Measurements from ENCODE around the gene TPCN2. TPM values are rescaled to one million over a fixed set of nuclear protein-coding genes. Genes with fewer than 3 reads are reported as not detected.

TPCN2 gene
- polyA plus RNA-seq, 1 donor: 7.1 TPM

GRCh38 chr11:69057236-69057635, 8.5 kb downstream of the TPCN2 start:
- no peak for DNase-seq (ENCODE audit: low read depth)

GRCh38 chr11:69057801-69058200, 9.1 kb downstream of the TPCN2 start:
- DNase-seq (ENCODE audit: low read depth): no peak

- DNase-seq (ENCODE audit: low read depth): no peak
Measured at GRCh38 chr11:69058511-69059270, 10.0 kb downstream of the TPCN2 start.

DNA sequence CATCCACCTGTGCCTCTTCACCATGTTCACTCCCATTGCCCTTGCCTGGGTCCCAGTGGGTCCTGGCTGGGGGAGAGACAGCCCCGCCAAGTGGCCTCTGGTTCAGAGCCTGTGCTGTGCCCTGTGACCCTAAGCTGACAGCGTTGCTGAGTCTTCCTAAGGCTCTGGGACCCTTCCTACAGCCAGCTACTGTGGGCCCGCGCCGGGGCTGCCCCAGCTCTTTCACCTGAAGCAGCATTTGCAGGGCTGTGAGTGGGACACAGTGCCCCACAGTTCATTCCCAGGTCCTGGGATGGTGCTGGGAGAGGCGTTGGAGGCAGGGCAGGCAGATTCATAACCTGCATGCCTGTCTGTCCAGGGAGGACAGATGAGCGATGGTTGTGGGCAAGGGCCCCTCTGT, 10.7 kb downstream of the TPCN2 start:
- no peak for DNase-seq (ENCODE audit: low read depth)

DNA sequence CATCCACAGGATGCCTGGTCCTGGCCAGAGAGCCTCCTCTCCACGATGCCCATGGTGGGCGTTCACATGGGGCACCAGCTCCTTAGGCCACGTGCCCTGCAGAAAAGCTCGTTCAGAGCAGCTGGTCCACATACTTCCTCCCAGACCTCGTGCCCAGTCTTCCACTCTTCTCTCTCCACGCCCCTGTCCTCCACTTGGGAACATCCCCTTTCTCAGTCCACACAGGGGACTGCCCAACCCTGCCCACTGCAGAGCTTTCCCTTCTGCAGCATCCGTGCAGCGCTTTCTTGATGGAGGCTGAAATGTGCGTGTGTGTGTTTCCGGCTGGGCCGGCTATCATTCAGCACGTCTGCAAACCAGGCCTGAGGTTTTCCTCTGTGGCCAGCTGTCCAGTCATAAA, 11.3 kb downstream of the TPCN2 start:
- no peak for DNase-seq (ENCODE audit: low read depth)

- no peak for DNase-seq (ENCODE audit: low read depth)
Measured at GRCh38 chr11:69060806-69061712, 12.3 kb downstream of the TPCN2 start.

- DNase-seq (ENCODE audit: low read depth): no peak
Measured at GRCh38 chr11:69061713-69062053, 13.0 kb downstream of the TPCN2 start.

- no peak for DNase-seq (ENCODE audit: low read depth)
Measured at GRCh38 chr11:69062169-69062855, 13.6 kb downstream of the TPCN2 start.

- DNase-seq (ENCODE audit: low read depth): no peak
Measured at GRCh38 chr11:69062873-69063651, 14.3 kb downstream of the TPCN2 start.

GRCh38 chr11:69063652-69064260, 15.0 kb downstream of the TPCN2 start:
- no peak for DNase-seq (ENCODE audit: low read depth)

- no peak for DNase-seq (ENCODE audit: low read depth)
Measured at GRCh38 chr11:69064394-69064957, 15.7 kb downstream of the TPCN2 start.

- no peak for DNase-seq (ENCODE audit: low read depth)
Measured at GRCh38 chr11:69065147-69065710, 16.5 kb downstream of the TPCN2 start.

GRCh38 chr11:69066122-69067112, 17.7 kb downstream of the TPCN2 start:
- no peak for DNase-seq (ENCODE audit: low read depth)

- DNase-seq (ENCODE audit: low read depth): no peak
Measured at GRCh38 chr11:69067200-69067599, 18.5 kb downstream of the TPCN2 start.

- DNase-seq (ENCODE audit: low read depth): no peak
Measured at GRCh38 chr11:69071086-69071800, 22.5 kb downstream of the TPCN2 start.

- DNase-seq (ENCODE audit: low read depth): no peak
Measured at GRCh38 chr11:69071956-69072355, 23.2 kb downstream of the TPCN2 start.

GRCh38 chr11:69073469-69073868, 24.7 kb downstream of the TPCN2 start:
- DNase-seq (ENCODE audit: low read depth): no peak

DNA sequence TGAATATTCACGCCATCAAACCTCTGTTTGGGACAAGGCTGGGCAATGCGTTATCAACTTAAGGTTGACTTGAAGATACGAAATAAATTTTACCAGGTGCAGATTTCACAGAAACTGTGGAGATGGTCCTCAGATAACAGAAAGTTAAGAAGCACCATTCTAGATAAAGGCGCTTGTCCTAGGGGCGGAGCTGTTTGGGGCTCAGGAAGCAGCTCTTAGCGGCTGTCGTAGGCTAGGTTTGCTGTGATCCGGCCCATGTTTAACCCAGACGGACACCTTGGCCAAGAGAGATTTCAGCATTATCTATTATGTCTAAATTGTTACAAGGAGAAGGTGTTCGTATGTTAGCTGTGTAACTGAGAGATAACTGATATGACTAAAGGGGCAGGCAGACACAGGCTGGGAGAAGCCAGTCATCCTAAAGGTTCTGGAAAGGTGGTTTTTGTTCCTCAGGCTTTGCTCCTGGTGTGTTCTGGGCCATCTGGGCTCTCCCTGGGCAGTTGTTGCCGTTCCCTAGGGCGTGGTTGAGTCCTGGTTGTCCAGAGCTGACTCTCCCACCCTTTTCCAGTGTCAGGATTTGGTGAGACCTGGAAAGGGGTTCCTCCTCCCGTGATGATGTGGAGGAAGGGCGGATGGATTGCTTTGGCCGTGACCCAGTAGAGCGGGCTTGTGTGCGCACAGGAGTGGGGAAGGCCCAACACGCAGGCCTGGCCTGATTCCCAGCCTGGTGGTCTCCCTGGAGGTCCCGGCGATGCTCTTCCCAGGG, 25.8 kb downstream of the TPCN2 start:
- no peak for DNase-seq (ENCODE audit: low read depth)

Measured in forelimb muscle (tissue), 1 donor.